GM18511 (cell line): ENCODE measurements around the gene CCDC27.

ENCODE experiments used
- ATAC-seq: cut with Tn5 transposase; IDR thresholded peaks from one replicate; pipeline ENCODE4 v1.9.1; 2021; ENCODE audit warnings: mild to moderate bottlenecking, moderate library complexity; ENCODE audit not compliant: unreplicated experiment

CCDC27 gene

DNA sequence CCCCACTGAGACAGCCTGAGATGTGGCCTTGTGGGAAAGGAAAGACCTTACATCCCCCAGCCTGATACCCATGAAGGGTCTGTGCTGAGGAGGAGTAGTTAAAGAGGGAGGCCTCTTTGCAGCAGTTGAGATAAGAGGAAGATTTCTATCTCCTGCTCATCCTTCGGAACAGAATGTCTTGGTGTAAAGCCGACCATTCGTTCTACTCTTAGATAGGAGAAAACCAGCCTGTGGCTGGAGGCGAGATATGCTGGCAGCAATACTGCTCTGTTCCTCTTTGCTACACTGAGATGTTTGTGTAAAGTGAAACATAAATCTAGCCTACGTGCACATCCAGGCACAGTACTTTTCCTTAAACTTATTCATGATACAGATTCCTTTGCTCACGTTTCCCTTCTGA lies 1.5 kb upstream of the CCDC27 start:
- no peak for ATAC-seq

GRCh38 chr1:3753656-3754454 lies 1.6 kb downstream of the CCDC27 start:
- no peak for ATAC-seq

GRCh38 chr1:3756394-3756793 lies 4.1 kb downstream of the CCDC27 start:
- ATAC-seq: no peak

DNA sequence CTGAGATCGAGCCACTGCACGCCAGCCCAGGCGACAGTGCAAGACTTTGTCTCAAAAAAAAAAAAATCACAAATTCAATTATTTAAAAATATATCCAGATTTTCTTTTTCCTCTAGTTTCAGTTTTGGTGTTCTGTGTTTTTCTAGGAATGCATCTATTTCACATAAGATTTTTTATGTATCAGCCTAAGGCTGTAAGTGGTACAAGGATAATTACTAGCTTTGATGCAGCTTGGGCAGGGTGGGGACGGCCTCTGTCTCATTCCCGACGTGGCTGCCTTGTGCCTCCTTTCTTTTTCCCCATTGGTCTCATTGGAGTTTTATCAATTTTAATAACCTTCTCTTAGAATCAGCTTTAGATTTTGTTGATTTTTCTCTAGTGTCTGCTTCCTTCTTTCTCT lies 6.9 kb downstream of the CCDC27 start:
- ATAC-seq: no peak

GRCh38 chr1:3759796-3760195 lies 7.5 kb downstream of the CCDC27 start:
- ATAC-seq: no peak

DNA sequence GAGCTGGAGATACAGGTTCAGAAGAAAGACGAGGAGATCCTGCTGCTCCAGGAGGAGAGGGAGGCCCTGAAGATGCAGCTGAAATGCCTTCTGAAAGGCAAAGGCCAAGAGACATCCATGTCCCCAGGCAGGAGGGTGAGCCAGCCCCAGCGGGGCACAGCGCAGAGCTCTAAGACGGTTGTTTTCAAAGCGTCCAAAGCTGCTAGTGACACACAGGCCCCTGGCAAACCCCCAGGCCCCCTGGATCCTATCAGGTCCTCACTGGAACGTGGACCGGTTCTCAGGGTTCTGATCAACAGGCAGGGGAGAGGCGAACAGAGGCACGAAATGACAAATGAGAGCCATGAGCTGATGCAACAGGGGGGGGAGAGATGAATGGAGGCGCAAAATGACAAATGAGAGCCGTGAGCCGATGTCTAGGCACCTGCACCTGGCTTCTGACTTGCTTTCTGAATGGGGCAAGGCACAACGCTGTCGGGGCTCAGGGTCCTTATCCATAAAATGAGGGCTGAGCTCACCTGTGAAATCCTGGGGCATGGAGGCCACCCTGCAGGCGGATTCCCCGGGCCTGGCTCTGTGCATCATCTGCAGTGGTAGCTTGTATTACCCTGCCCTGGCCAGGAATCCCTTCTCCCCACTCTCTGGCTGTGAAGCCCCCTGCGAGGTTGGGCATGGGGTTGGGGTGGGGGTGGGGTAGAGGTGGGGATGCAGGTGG lies 9.2 kb downstream of the CCDC27 start:
- no peak for ATAC-seq

- ATAC-seq: no peak
Observed at GRCh38 chr1:3762151-3762872, 10.1 kb downstream of the CCDC27 start.

- no peak for ATAC-seq
Observed at GRCh38 chr1:3762873-3763228, 10.6 kb downstream of the CCDC27 start.

- ATAC-seq: no peak
Observed at GRCh38 chr1:3763351-3764125, 11.3 kb downstream of the CCDC27 start.

DNA sequence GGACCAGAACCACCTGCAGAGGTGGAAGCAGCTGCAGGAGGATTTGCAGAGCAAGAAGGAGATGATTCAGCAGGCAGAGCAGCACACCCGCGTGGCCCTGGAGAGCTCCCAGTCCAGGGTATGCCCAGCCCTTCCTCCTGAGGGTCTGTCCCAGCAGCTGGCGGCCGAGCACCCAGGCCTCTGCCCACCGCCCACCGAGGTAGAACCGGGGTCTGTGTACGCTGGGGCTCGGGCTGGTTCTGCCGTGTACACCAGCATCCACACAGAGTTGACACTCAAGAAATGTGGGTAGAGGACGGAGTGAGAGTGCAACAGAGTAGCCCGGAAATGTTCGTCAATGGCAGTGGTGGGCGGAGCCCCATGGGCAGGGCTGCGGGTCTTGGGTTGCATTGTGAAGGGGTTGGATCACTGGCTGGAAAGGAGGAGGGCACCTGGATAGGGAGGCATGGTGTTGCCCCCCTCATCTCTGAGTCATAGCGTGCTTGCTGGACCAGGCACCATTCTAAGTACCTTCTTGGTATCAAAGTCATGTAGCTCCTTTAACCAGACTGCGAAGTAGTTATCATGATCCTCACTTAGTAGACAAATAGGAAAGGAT lies 15.2 kb downstream of the CCDC27 start:
- ATAC-seq: no peak

DNA sequence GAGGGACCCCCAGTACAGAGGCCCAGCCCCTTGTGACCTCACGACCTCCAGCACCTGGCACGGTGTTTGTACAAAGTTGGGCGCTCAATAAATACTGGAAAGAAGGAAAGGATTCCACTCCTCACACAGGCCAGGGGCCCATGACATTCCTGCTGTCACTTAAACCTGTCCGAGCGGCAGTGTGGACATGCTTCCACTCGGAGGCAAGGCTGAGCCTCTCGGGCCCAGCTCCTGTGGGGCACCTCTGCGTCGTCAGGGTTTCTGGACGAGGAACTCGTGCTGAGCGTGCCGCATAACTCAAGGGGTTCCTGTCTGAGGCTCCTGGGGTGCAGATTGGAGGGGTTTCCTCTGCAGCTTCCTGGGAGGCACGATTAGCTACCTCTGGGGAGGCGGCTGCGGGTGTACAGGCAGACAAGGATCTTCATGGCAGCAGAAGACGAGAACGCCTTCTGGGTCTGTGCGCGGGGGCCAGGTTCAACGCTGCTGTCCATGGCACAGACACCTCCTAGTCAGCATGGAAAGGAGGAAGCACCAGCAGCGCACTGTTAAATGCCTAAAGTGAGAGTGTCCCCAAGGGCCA lies 16.7 kb downstream of the CCDC27 start:
- ATAC-seq: no peak

DNA sequence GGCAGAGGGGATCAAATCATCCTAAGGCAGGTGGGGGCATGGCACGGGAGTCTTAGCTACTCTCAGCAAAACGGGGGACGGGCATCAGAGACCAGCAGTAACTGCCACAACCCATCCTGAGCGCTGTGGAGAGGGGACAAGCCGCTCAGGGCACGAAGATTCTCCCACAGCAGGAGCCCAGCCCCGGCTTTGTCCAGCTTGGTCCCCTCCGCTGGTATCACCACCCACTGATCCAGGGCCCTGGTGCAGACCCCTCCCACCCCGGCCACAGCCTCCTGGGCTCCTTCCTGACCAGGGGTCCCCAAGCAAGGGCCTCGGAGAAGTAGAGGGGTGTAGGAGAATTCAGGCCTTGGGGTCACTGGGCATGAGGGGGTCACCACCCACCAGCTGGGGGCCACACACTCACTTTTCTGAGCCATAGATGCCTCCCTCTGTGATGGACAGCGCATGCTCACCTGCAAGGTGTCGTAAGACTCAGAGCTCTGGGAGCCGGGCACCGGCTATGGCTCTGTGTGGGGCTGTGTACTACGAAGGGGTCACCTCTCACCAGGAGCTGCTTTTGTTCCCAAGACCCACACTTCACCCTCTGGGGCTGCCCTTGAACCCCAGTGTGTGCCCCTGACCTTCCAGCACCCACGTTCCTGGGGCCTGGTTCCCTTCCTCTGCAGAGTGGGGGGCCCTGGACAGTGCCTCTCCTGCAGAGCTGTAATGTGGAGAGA lies 18.0 kb downstream of the CCDC27 start:
- no peak for ATAC-seq

GRCh38 chr1:3771108-3772026 lies 19.1 kb downstream of the CCDC27 start:
- peak; percentile 4 for ATAC-seq

GRCh38 chr1:3772027-3772714 lies 19.9 kb downstream of the CCDC27 start:
- peak; percentile 63 for ATAC-seq

DNA sequence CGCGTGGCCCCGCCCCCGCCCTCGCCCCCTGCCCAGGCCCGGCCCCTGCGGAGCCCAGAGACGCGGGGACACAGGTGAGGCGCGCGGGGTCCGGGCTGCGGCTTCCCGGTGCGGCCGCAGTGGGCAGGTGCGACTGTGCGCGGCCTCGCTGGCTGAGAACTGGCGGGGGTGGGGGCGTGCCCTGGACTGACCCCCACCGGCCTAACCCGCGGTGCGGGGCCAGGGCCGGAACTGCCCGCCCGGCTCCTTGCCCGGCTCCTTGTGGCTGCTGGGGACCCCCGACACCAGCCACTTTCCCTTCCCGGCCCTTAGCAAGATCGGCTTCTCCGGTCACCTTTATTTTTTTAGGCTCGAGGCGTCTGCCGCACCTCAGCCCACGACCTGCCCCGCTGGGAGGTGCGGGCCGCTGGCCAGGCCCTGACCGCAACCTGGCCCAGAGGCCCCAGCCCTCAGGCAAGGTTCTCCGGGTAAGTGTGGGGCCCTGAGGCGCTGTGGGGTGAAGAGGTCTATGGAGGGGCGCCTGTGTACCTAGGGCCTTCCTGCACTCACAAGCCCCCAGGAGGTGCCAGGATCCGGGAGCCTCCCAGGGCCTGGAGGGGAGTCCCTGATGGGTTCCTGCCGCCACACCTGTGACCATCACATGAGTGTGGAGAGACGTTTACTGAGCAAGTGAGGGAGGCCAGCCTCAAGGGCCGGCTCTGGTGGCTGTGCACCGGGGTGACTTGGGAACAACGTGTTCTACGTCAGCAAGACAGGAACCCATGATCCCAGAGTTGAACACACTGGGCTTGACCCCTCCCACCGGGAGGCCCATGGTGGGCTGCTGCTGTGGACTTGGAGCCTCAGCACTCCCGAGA lies 20.7 kb downstream of the CCDC27 start, which contains the start of gene SMIM1:
TSS of gene SMIM1 (plus strand) at position 35 of the 857 bp plus-strand sequence. CDS start 2,625 bp downstream, outside the sequence.
- ATAC-seq: peak; percentile 13

DNA sequence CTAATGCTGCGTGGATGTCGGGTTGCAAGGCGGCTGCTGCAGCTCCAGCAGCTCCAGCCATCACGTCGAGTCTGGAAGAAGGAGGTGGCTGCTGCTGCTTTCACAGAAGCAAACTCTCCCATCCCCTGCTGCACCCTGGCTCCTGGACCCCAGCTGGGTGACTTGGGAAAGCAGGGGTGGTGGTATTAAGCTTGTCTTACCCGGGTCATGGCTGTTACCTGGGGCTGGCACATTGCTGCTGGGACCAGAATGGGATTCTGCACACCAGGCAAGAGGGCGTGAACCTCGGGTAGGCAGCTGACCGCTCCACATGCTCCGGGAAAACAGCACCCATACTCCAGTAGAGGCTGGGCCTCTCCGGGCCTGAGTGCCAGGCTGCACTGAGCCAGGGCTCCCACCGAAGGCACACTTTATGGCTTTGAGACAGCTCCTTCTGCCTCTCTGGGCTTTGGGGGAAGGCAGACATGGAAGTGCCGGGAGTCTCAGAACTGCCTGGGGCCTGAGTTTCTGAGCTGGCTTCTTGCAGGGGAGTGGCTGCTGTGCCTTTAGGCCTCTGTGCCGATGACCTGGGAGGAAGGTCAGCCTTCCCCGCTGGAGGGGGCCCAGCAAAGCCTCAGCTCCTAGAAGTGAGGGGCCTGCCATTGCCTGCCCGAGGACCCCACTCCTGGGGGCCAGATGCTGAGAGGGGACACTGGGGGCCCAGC lies 21.5 kb downstream of the CCDC27 start:
- ATAC-seq: no peak
